ENCODE results near the gene WASHC2A.
"Not testable (repeated sequence)": the region's sequence is repeated elsewhere in the genome, so short reads cannot be mapped to it uniquely, and the experiment has no call there.

DNA sequence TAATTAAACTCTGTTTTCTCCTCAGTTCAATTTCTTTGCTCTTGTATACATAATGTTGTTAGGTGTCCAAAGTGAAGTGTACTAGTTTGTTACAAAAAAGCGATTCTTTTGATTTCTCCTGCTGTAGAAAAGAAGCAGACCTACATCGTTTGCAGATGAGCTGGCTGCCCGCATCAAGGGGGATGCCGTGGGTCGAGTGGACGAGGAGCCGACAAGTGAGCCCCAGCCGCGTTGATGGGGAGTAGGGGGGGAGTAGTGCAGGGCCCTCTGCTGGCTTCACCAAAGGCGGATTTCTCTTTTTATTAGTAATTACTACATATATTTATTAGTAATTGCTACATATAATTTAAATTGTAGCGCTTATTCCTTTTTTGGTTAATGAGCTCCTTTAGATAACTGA, 23.6 kb downstream of the WASHC2A start:
- TF ChIP-seq, protein P1, sequence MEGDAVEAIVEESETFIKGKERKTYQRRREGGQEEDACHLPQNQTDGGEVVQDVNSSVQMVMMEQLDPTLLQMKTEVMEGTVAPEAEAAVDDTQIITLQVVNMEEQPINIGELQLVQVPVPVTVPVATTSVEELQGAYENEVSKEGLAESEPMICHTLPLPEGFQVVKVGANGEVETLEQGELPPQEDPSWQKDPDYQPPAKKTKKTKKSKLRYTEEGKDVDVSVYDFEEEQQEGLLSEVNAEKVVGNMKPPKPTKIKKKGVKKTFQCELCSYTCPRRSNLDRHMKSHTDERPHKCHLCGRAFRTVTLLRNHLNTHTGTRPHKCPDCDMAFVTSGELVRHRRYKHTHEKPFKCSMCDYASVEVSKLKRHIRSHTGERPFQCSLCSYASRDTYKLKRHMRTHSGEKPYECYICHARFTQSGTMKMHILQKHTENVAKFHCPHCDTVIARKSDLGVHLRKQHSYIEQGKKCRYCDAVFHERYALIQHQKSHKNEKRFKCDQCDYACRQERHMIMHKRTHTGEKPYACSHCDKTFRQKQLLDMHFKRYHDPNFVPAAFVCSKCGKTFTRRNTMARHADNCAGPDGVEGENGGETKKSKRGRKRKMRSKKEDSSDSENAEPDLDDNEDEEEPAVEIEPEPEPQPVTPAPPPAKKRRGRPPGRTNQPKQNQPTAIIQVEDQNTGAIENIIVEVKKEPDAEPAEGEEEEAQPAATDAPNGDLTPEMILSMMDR (optimal IDR thresholded peaks at IDR 0.05 in 1 of 3, IDR thresholded peaks at IDR 0.05 in 1 of 3, conservative IDR thresholded peaks at IDR 0.05 in 1 of 3; ENCODE audit: extremely low read depth in 1 of 3, insufficient read depth in 2 of 3, low read length in 3 of 3) = not testable (repeated sequence)
- not testable (repeated sequence) for TF ChIP-seq EZH2 (IDR thresholded peaks at IDR 0.05; ENCODE audit: low read length)

Measured in keratinocyte (primary cell).